Colonic mucosa (tissue), 4 donors: ENCODE measurements around the gene PDILT. TPM values are rescaled to one million over a fixed set of nuclear protein-coding genes. Genes with fewer than 3 reads are reported as not detected.
A peak's percentile ranks its signal among the peaks of the same experiment; 100 is the strongest.

ENCODE experiments used
- DNase-seq: peaks from one replicate; pipeline ENCODE4 v3.0.0-alpha.2; 2020
- H3K27ac ChIP-seq: fragments of 200-600 bp; one replicate; pipeline ENCODE4 v1.8.0; 2021
- H3K27me3 ChIP-seq: fragments of 200-600 bp; one replicate; pipeline ENCODE4 v1.8.0; 2021
- H3K36me3 ChIP-seq: fragments of 200-600 bp; one replicate; pipeline ENCODE4 v1.8.0; 2021
- H3K4me1 ChIP-seq: fragments of 200-600 bp; one replicate; pipeline ENCODE4 v1.8.0; 2021; ENCODE audit warnings: mild to moderate bottlenecking
- H3K4me3 ChIP-seq: fragments of 200-600 bp; one replicate; pipeline ENCODE4 v1.8.0; 2021
- H3K9ac ChIP-seq, 2 donors: one replicate each; pipeline ENCODE4 v1.7.0; 2013; ENCODE audit warnings: control low read depth in 2 of 2, low read depth in 2 of 2, low read length in 2 of 2
- H3K9me3 ChIP-seq: fragments of 200-600 bp; one replicate; pipeline ENCODE4 v1.8.0; 2021
- intact Hi-C: fragments of 100-400 bp; cut with DNase I; formaldehyde crosslinking; loops from one replicate; pipeline ENCODE4 v1.14.1; 2022
- total RNA-seq, 2 donors: library from RNA; stranded (reverse); fragmentation: NEBNext Ultra II Directional in 1 of 2; extraction: Animal tissue kit (Norgen Biotek cat#: 25700) in 1 of 2; gene quantifications; one replicate each; pipeline ENCODE4 v1.2.1, GENCODE V29; 2021
- TF ChIP-seq, protein P1 (sequence below): fragments of 200-600 bp; IDR thresholded peaks from one replicate; pipeline ENCODE4 v1.8.0; 2022; ENCODE audit warnings: antibody characterized with exemption, mild to moderate bottlenecking
- donor health status: healthy.
- donor health status: DM: no; HTN: no; CAD: no.
- donor health status: DM: no; HTN: no; CAD: no.

Gene PDILT
- total RNA-seq, 2 donors from 2014 or later: not detected

DNA sequence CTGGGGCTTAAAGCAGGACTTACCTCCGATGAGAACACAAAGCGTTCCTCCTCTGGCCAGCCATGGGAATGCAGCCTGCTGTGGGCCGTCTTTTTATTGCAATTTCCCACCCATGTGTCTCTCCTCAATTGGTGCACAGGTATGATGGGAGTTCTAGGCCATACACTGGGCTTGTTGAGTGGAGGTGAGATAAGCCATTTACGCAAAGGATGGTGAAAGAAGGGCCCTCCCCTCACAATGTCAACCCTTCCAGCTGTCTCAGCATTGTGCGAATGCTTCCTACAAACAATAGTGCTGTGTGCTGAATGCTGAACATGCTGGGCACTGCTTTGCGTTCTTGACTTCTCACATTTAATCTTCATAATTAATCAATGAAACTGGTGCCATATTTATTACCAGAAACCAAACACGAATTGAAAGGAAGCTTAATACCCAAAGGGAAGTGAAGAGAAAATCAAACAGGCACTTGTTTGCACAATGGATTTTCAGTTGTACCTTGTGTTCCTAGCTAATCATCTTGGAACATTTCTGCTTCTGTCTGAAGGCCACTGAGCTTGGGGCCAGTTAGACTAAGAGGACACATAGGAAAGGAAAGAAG, 77.0 kb downstream of the PDILT start, which contains the start of gene GP2:
Gene GP2, minus strand, starts transcription at position 70 of the 598 bp plus-strand sequence. CDS start 1,082 bp downstream, outside the sequence.
- H3K36me3 ChIP-seq: no peaks in the 10 kb centered on the region
- H3K27me3 ChIP-seq: no peaks in the 10 kb centered on the region
- H3K4me1 ChIP-seq: no peaks in the 10 kb centered on the region
- no peak within 1 kb of the TSS for H3K4me3 ChIP-seq
- TF ChIP-seq, protein P1, sequence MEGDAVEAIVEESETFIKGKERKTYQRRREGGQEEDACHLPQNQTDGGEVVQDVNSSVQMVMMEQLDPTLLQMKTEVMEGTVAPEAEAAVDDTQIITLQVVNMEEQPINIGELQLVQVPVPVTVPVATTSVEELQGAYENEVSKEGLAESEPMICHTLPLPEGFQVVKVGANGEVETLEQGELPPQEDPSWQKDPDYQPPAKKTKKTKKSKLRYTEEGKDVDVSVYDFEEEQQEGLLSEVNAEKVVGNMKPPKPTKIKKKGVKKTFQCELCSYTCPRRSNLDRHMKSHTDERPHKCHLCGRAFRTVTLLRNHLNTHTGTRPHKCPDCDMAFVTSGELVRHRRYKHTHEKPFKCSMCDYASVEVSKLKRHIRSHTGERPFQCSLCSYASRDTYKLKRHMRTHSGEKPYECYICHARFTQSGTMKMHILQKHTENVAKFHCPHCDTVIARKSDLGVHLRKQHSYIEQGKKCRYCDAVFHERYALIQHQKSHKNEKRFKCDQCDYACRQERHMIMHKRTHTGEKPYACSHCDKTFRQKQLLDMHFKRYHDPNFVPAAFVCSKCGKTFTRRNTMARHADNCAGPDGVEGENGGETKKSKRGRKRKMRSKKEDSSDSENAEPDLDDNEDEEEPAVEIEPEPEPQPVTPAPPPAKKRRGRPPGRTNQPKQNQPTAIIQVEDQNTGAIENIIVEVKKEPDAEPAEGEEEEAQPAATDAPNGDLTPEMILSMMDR: no peak
- DNase-seq: no peak
- H3K9me3 ChIP-seq: no peaks in the 10 kb centered on the region
- no peak within 1 kb of the TSS for H3K27ac ChIP-seq
- H3K9ac ChIP-seq: no peak within 1 kb of the TSS
- intact Hi-C loops: no loop called here

DNA sequence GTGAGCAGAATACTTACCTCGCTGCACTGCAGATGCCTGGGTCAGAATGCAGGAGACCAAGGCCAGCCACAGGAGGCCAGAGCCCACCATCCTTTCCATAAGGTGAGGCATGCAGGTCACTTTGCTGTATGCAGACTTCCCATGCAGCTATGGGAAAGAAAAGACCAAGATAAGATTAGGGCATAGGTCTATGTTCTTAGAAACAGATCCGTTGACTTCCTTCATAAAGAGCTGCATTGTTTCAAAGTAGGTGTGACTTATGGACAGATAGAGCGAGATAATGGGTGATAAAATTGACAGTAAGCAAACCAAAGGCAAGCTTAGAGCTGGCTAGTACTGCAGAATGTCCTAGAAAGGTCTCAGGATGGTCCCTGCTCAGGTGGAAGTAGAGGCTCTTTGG, 78.2 kb downstream of the PDILT start:
- TF ChIP-seq, protein P1: no peak
- Histone ChIP-seq H3K4me1 (no peaks in the 10 kb centered on the region), H3K4me3 (no peak overlapping the region), H3K9ac (no peak overlapping the region), H3K36me3 (no peaks in the 10 kb centered on the region), H3K27me3 (no peaks in the 10 kb centered on the region), H3K9me3 (no peaks in the 10 kb centered on the region), H3K27ac (no peak overlapping the region)
- intact Hi-C loops: no loop called here
- peak; percentile 19 for DNase-seq

DNA sequence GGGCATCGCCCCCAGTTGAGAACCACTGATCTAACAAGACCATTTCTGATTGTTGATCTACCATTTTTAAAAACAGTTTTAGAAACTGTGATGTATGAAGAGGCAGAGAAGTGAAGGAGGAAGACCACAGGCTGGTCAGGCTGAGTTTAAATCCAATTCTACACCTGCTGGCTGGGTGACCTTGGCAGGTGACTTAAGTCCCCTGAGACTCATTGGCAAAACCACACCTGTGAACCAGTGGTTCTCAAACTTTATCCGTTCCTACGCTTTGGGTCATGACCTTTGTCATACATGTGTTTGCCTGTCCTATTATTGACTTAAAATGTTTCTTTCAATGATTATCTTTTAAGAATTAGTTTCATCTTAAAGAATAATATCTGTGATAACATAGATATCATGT, 79.5 kb downstream of the PDILT start:
- H3K36me3 ChIP-seq: no peaks in the 10 kb centered on the region
- no peaks in the 10 kb centered on the region for H3K9me3 ChIP-seq
- no peak for DNase-seq
- no peaks in the 10 kb centered on the region for H3K27me3 ChIP-seq
- H3K9ac ChIP-seq: no peak overlapping the region
- no peaks in the 10 kb centered on the region for H3K4me1 ChIP-seq
- TF ChIP-seq, protein P1: no peak
- H3K4me3 ChIP-seq: no peak overlapping the region
- H3K27ac ChIP-seq: no peak overlapping the region
- intact Hi-C loops: no loop called here

DNA sequence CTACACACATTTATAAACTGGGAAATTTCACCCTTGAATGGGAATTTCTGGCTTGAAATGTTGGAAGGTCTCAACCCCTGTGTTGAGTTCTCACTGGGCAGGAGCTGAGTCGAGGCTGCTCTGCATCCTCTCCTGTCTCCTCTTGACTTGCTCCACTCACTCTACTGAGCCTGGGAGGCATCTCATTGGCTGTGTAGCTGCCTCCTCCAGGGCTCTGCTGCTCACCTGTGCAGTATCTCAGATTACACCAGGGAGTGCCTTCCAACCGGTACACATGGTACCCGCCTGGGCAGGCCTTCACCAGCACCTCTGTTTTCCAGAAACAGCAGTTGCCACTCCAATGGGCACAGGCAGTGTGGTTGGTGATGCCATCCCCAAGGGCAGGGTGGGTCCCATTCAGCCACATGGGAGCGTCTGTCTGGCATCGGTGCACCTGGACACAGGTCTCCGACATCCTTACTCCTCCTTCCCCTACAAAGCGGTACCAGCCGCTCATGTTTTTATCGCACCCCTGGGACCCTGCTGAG, 80.9 kb downstream of the PDILT start:
- Histone ChIP-seq H3K27me3 (no peaks in the 10 kb centered on the region), H3K4me1 (no peaks in the 10 kb centered on the region), H3K9me3 (no peaks in the 10 kb centered on the region), H3K27ac (no peak overlapping the region), H3K36me3 (no peaks in the 10 kb centered on the region), H3K4me3 (no peak overlapping the region), H3K9ac (no peak overlapping the region)
- DNase-seq: no peak
- intact Hi-C loops: no loop called here
- TF ChIP-seq, protein P1: no peak

DNA sequence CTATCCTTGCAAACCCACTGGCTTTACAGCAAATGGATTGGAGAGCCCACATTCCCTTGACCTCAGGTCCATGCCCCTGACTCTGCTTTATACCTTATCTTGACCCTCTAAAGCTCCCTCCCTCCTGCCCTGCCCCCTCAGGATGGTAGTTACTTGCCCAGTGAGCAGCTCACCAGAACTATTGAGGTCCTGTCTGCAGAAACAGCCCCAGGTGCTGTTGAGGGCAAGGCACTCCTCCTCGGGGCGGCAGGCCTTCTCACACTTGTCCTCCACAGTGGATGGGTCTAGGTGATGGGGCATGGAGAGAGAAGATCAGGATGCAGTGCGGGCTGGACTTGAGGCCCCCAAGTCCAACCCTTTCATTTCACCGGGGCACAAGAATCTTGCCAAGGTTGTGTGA, 81.8 kb downstream of the PDILT start:
- DNase-seq: no peak
- Histone ChIP-seq H3K4me3 (no peak overlapping the region), H3K9ac (no peak overlapping the region), H3K27me3 (no peaks in the 10 kb centered on the region), H3K36me3 (no peaks in the 10 kb centered on the region), H3K27ac (no peak overlapping the region), H3K9me3 (no peaks in the 10 kb centered on the region), H3K4me1 (no peaks in the 10 kb centered on the region)
- TF ChIP-seq, protein P1: no peak
- intact Hi-C loops: no loop called here
